Upper lobe of right lung (tissue), 1 donor: ENCODE results near the gene AKR7A2. TPM values are rescaled to one million over a fixed set of nuclear protein-coding genes. Genes with fewer than 3 reads are reported as not detected.
A peak's percentile ranks its signal among the peaks of the same experiment; 100 is the strongest.

Experiments used
- ATAC-seq: fragments of 200-7000 bp; cut with Tn5 transposase; one replicate; pipeline ENCODE4 v1.9.1; 2020; ENCODE audit warnings: mild to moderate bottlenecking, moderate library complexity
- DNase-seq: peaks from one replicate; pipeline ENCODE4 v3.0.0-alpha.2; 2020
- H3K27ac ChIP-seq: fragments of 200-600 bp; one replicate; pipeline ENCODE4 v1.8.0; 2022
- H3K27me3 ChIP-seq: fragments of 200-600 bp; one replicate; pipeline ENCODE4 v1.8.0; 2022; ENCODE audit warnings: mild to moderate bottlenecking
- H3K36me3 ChIP-seq: fragments of 200-600 bp; one replicate; pipeline ENCODE4 v1.8.0; 2022
- H3K4me1 ChIP-seq: fragments of 200-600 bp; one replicate; pipeline ENCODE4 v1.8.0; 2022
- H3K4me3 ChIP-seq: fragments of 200-600 bp; one replicate; pipeline ENCODE4 v1.8.0; 2022; ENCODE audit warnings: mild to moderate bottlenecking
- H3K9me3 ChIP-seq: fragments of 200-600 bp; one replicate; pipeline ENCODE4 v1.8.0; 2022
- CTCF ChIP-seq: fragments of 200-600 bp; IDR thresholded peaks from one replicate; pipeline ENCODE4 v1.8.0; 2022; ENCODE audit warnings: antibody characterized with exemption
- intact Hi-C: fragments of 100-400 bp; cut with DNase I; formaldehyde crosslinking; loops from one replicate; pipeline ENCODE4 v1.11.0; 2022
- total RNA-seq: library from RNA; stranded (reverse); fragmentation: NEBNext Ultra II Directional; extraction: Animal tissue kit (Norgen Biotek cat#: 25700); gene quantifications from one replicate; pipeline ENCODE4 v1.2.1, GENCODE V29; 2021
- donor health status: DM: no; HTN: yes; CAD: no; lungs with severe emphysema.

The AKR7A2 gene
- total RNA-seq, 1 donor from 2014 or later: 39.1 TPM

GRCh38 chr1:19347533-19348172, 35.7 kb upstream of the AKR7A2 start:
- no peak for DNase-seq
- H3K36me3 ChIP-seq: peaks cover 60% of the 10 kb centered on the region
- H3K27me3 ChIP-seq: no peaks in the 10 kb centered on the region
- no peak overlapping the region for H3K4me3 ChIP-seq
- intact Hi-C loops: no loop called here
- H3K4me1 ChIP-seq: no peaks in the 10 kb centered on the region
- H3K27ac ChIP-seq: no peak overlapping the region
- ATAC-seq: peak; percentile 43
- no peaks in the 10 kb centered on the region for H3K9me3 ChIP-seq
- no peak for TF ChIP-seq CTCF

GRCh38 chr1:19346026-19346425, 34.1 kb upstream of the AKR7A2 start:
- no peak overlapping the region for H3K27ac ChIP-seq
- H3K9me3 ChIP-seq: no peaks in the 10 kb centered on the region
- DNase-seq (no peak), ATAC-seq (no peak)
- intact Hi-C loops: no loop called here
- no peaks in the 10 kb centered on the region for H3K4me1 ChIP-seq
- H3K4me3 ChIP-seq: no peak overlapping the region
- H3K27me3 ChIP-seq: no peaks in the 10 kb centered on the region
- no peak for TF ChIP-seq CTCF
- H3K36me3 ChIP-seq: peaks cover 60% of the 10 kb centered on the region

- ATAC-seq: no peak
These were observed 33.4 kb upstream of the AKR7A2 start for GRCh38 chr1:19345391-19345790.

GRCh38 chr1:19344831-19345230, 32.9 kb upstream of the AKR7A2 start:
- Histone ChIP-seq H3K36me3 (peaks cover 60% of the 10 kb centered on the region), H3K27me3 (no peaks in the 10 kb centered on the region), H3K9me3 (no peaks in the 10 kb centered on the region), H3K4me1 (no peaks in the 10 kb centered on the region), H3K27ac (peak overlapping the region; percentile 11), H3K4me3 (no peak overlapping the region)
- DNase-seq: no peak
- no peak for TF ChIP-seq CTCF
- ATAC-seq: no peak
- intact Hi-C loops: no loop called here

More at GRCh38 chr1:19345391-19345790, 33.4 kb upstream of the AKR7A2 start:
- Histone ChIP-seq H3K27ac (no peak overlapping the region), H3K36me3 (peaks cover 60% of the 10 kb centered on the region), H3K27me3 (no peaks in the 10 kb centered on the region), H3K4me3 (no peak overlapping the region), H3K9me3 (no peaks in the 10 kb centered on the region), H3K4me1 (no peaks in the 10 kb centered on the region)
- intact Hi-C loops: no loop called here
- DNase-seq: no peak
- no peak for TF ChIP-seq CTCF

- H3K27ac ChIP-seq: peak overlapping the region; percentile 11
- peak; percentile 77 for ATAC-seq
- intact Hi-C loops: no loop called here
- H3K27me3 ChIP-seq: no peaks in the 10 kb centered on the region
- H3K4me3 ChIP-seq: no peak overlapping the region
- TF ChIP-seq CTCF: peak; percentile 86
- DNase-seq: peak; percentile 80
- H3K9me3 ChIP-seq: no peaks in the 10 kb centered on the region
- H3K4me1 ChIP-seq: no peaks in the 10 kb centered on the region
- peaks cover 61% of the 10 kb centered on the region for H3K36me3 ChIP-seq
These were observed 32.4 kb upstream of the AKR7A2 start for GRCh38 chr1:19344372-19344810.
